H1 (cell line): ENCODE results near the gene SIPA1L3. TPM values are rescaled to one million over a fixed set of nuclear protein-coding genes. Genes with fewer than 3 reads are reported as not detected.

ENCODE experiments used
- CTCF ChIA-PET: fragments of 300-600 bp; sonication (Branson Sonifier 250); formaldehyde crosslinking; loops from one replicate; lab custom pipeline; 2021; ENCODE audit not compliant: partially characterized antibody; lab: Charles Lee
- POLR2A ChIA-PET: fragments of 300-600 bp; sonication (Branson Sonifier 250); formaldehyde crosslinking; loops from one replicate; lab custom pipeline; 2021; ENCODE audit warnings: inconsistent platforms; ENCODE audit not compliant: partially characterized antibody; lab: Charles Lee
- DNase-seq, 2 experiments: peaks; one replicate each; pipeline versions ENCODE4 v3.0.0 to v3.0.0-alpha.2; 2010 to 2022; ENCODE audit warnings: low spot score in 2 of 2, low read depth in 1 of 2, mixed read lengths in 1 of 2
- FAIRE-seq: peaks from 2 replicates; lab custom pipeline; 2011; peaks lifted over from hg19 to GRCh38; lab: Jason Lieb, UNC
- H2AFZ ChIP-seq: 2 replicates; pipeline ENCODE4 v1.8.1; 2012; ENCODE audit warnings: low read length, inconsistent platforms
- H2AK5ac ChIP-seq: 2 replicates; pipeline ENCODE4 v1.6.1; 2013; ENCODE audit warnings: low read depth, low read length
- H2BK120ac ChIP-seq: replicated peaks from 2 replicates; pipeline ENCODE3; 2013; ENCODE audit warnings: low read depth, low read length, inconsistent platforms
- H2BK12ac ChIP-seq: 2 replicates; pipeline ENCODE4 v1.6.1; 2013; ENCODE audit warnings: low read depth, low read length
- H2BK15ac ChIP-seq: 2 replicates; pipeline ENCODE4 v1.6.1; 2013; ENCODE audit warnings: low read length
- H2BK20ac ChIP-seq: 2 replicates; pipeline ENCODE4 v1.6.1; 2013; ENCODE audit warnings: low read length
- H2BK5ac ChIP-seq: 2 replicates; pipeline ENCODE4 v1.6.1; 2013; ENCODE audit warnings: low read depth, low read length
- H3K14ac ChIP-seq: 2 replicates; pipeline ENCODE4 v1.6.1; 2013; ENCODE audit warnings: inconsistent platforms; ENCODE audit not compliant: insufficient read length
- H3K18ac ChIP-seq: 2 replicates; pipeline ENCODE4 v1.6.1; 2013; ENCODE audit warnings: low read length; ENCODE audit errors: extremely low read depth
- H3K23ac ChIP-seq: 2 replicates; pipeline ENCODE4 v1.6.1; 2013; ENCODE audit warnings: inconsistent platforms; ENCODE audit not compliant: insufficient read length
- H3K23me2 ChIP-seq: 2 replicates; pipeline ENCODE4 v1.6.1; 2013; ENCODE audit warnings: low read depth, low read length
- H3K27ac ChIP-seq: 2 replicates; pipeline ENCODE4 v1.6.1; 2011; ENCODE audit warnings: low read depth, low read length, inconsistent platforms
- H3K27me3 ChIP-seq, 4 experiments: replicated peaks in 1 of 4; 1 replicate in 1 of 4; 2 replicates in 3 of 4; pipeline versions ENCODE4 v1.6.1 to v1.8.1; 2011 to 2013; ENCODE audit warnings: low read length in 3 of 4, mild to moderate bottlenecking in 3 of 4, inconsistent platforms in 2 of 4, mixed read lengths in 2 of 4, moderate library complexity in 1 of 4; ENCODE audit not compliant: control insufficient read depth in 3 of 4, insufficient read depth in 3 of 4; ENCODE audit errors: extremely low read depth in 1 of 4
- H3K36me3 ChIP-seq, 4 experiments: 2 replicates each; pipeline versions ENCODE4 v1.6.1 to v1.8.1; 2011 to 2013; ENCODE audit warnings: mild to moderate bottlenecking in 4 of 4, low read length in 3 of 4, moderate library complexity in 2 of 4, control low read depth in 1 of 4, inconsistent platforms in 1 of 4; ENCODE audit not compliant: insufficient read depth in 4 of 4, control insufficient read depth in 2 of 4
- H3K4ac ChIP-seq: replicated peaks from 2 replicates; pipeline ENCODE3; 2013; ENCODE audit warnings: low read length, low read depth, mixed read lengths, inconsistent platforms; ENCODE audit not compliant: insufficient read length
- H3K4me1 ChIP-seq, 4 experiments: replicated peaks in 1 of 4; 1 replicate in 1 of 4; 2 replicates in 3 of 4; pipeline versions ENCODE4 v1.6.1 to v1.8.1; 2011 to 2013; ENCODE audit warnings: low read length in 3 of 4, inconsistent platforms in 2 of 4, mixed read lengths in 1 of 4; ENCODE audit not compliant: insufficient read depth in 4 of 4, control insufficient read depth in 3 of 4
- H3K4me2 ChIP-seq, 2 experiments: 2 replicates each; pipeline versions ENCODE4 v1.6.1 to v1.8.1; 2011 to 2013; ENCODE audit warnings: low read depth in 2 of 2, low read length in 2 of 2, control low read depth in 1 of 2, inconsistent platforms in 1 of 2, mild to moderate bottlenecking in 1 of 2; ENCODE audit not compliant: insufficient read depth in 1 of 2
- H3K4me3 ChIP-seq, 4 experiments: fragments of 200-600, 300-600 bp in 1 of 4; sonication (generic), shearing (Covaris generic), sonication (Bioruptor Twin) in 1 of 4; 2 replicates each; pipeline versions ENCODE4 v1.5.1 to v1.8.1; 2011 to 2016; ENCODE audit warnings: low read length in 4 of 4, low read depth in 3 of 4, control low read depth in 2 of 4, inconsistent platforms in 2 of 4, mild to moderate bottlenecking in 2 of 4, mixed read lengths in 1 of 4, moderate library complexity in 1 of 4; ENCODE audit not compliant: insufficient read depth in 2 of 4; ENCODE audit errors: extremely low read depth in 1 of 4
- H3K56ac ChIP-seq: replicated peaks from 2 replicates; pipeline ENCODE3; 2013; ENCODE audit warnings: low read depth, mild to moderate bottlenecking, mixed read lengths, low read length, inconsistent platforms; ENCODE audit not compliant: insufficient read length
- H3K79me1 ChIP-seq: 2 replicates; pipeline ENCODE4 v1.6.1; 2013; ENCODE audit warnings: low read depth, low read length, control low read depth
- H3K79me2 ChIP-seq, 2 experiments: 2 replicates each; pipeline versions ENCODE4 v1.6.1 to v1.8.1; 2012 to 2013; ENCODE audit warnings: low read length in 2 of 2, mild to moderate bottlenecking in 2 of 2, inconsistent platforms in 1 of 2; ENCODE audit not compliant: insufficient read depth in 2 of 2, control insufficient read depth in 1 of 2
- H3K9ac ChIP-seq, 4 experiments: replicated peaks in 1 of 4; 1 replicate in 1 of 4; 2 replicates in 3 of 4; pipeline versions ENCODE4 v1.6.1 to v1.8.1; 2011 to 2013; ENCODE audit warnings: low read depth in 3 of 4, low read length in 3 of 4, control low read depth in 2 of 4, mild to moderate bottlenecking in 2 of 4, moderate library complexity in 2 of 4, inconsistent platforms in 1 of 4; ENCODE audit errors: extremely low read depth in 1 of 4
- H3K9me3 ChIP-seq, 2 experiments: 2 replicates each; pipeline versions ENCODE4 v1.6.1 to v1.8.1; 2012 to 2013; ENCODE audit warnings: mild to moderate bottlenecking in 2 of 2, moderate library complexity in 2 of 2, control low read depth in 1 of 2, inconsistent platforms in 1 of 2, low read depth in 1 of 2, low read length in 1 of 2, mixed read lengths in 1 of 2; ENCODE audit not compliant: insufficient read depth in 2 of 2
- H4K20me1 ChIP-seq, 2 experiments: replicated peaks in 1 of 2; 2 replicates each; pipeline versions ENCODE3 to v1.8.1; 2011 to 2013; ENCODE audit warnings: inconsistent platforms in 2 of 2, low read length in 2 of 2, mild to moderate bottlenecking in 1 of 2; ENCODE audit not compliant: insufficient read depth in 2 of 2, control insufficient read depth in 1 of 2
- H4K5ac ChIP-seq: 2 replicates; pipeline ENCODE4 v1.6.1; 2013; ENCODE audit warnings: low read length, low read depth, mixed read lengths, inconsistent platforms; ENCODE audit not compliant: insufficient read length
- H4K8ac ChIP-seq: 2 replicates; pipeline ENCODE4 v1.8.0; 2013; ENCODE audit warnings: mild to moderate bottlenecking, moderate library complexity, low read length, inconsistent platforms; ENCODE audit not compliant: insufficient read depth; ENCODE audit errors: extremely low read depth
- H4K91ac ChIP-seq: replicated peaks from 2 replicates; pipeline ENCODE3; 2013; ENCODE audit warnings: low read length, mixed read lengths, inconsistent platforms; ENCODE audit not compliant: insufficient read length
- KDM1A ChIP-seq: fragments of 200-600, 300-600 bp; sonication (generic); IDR thresholded peaks from 2 replicates; pipeline ENCODE4 v1.7.1; 2016; ENCODE audit warnings: mild to moderate bottlenecking, low read length, borderline replicate concordance
- WGBS, 2 experiments: shearing (Covaris generic) in 1 of 2; methylation state at CpG; one replicate each; pipeline versions ENCODE4 v1.1.6 to v1.1.7; 2013 to 2015; ENCODE audit warnings: low lambda C conversion rate in 2 of 2, mixed read lengths in 2 of 2, inconsistent platforms in 1 of 2, low coverage in 1 of 2, missing lambda C conversion rate in 1 of 2; ENCODE audit not compliant: insufficient replicate concordance in 2 of 2, insufficient coverage in 1 of 2, insufficient read length in 1 of 2; ENCODE audit errors: extremely low coverage in 1 of 2, missing lambda C conversion rate in 1 of 2; 5-methylcytosine and 5-hydroxymethylcytosine counted together
- polyA plus RNA-seq, 7 experiments: library from polyadenylated mRNA; depleted of rRNA in 3 of 7; stranded (reverse) in 5 of 7; unstranded in 2 of 7; fragments of >200 nt in 5 of 7; fragments of 200-250 nt in 2 of 7; gene quantifications; 1 replicate in 5 of 7; 2 replicates in 1 of 7; 4 replicates in 1 of 7; pipeline versions ENCODE4 v1.2.1 to v1.2.3, GENCODE V29; 2011 to 2013; ENCODE audit warnings: missing spikeins in 2 of 7, mixed read lengths in 2 of 7
- total RNA-seq: library from RNA; stranded (reverse); fragmentation: NEBNext Ultra II Directional; extraction: Animal tissue kit (Norgen Biotek cat#: 25700); gene quantifications from 2 replicates; pipeline ENCODE4 v1.2.1, GENCODE V29; 2021

SIPA1L3 gene
- total and polyA plus RNA-seq, 2 of the 8 experiments (the other 6 are each of a cell fraction or from before 2014, with no cell fraction given) = 15.0 to 54.9 TPM

DNA sequence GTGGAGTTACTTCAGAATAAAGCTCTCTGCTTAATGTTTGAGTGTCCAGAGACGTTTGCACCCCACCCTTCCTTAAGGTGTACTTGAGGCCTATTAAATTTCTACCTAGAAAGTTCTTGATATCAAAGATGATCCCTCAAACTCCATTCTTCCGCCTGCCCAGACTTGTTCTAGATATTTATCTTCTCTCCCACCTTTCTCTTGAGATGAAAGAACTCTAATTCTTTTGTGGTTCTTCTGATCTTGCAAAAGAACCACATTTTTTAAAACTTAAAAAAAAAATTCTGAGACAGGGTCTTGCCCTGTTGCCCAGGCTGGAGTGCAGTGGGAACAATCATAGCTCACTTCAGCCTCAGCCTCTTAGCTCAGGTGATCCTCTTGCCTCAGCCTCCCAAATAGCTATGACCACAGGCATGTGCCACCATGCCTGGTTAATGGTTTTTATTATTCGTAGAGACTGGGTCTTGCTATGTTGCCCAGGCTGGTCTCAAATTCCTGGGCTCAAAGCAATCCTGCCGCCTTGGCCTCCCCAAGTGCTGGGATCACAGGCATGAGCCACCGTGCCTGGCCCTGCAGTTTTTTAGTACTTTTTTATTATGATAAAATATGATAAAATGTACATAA is 94.3 kb downstream of the SIPA1L3 start:
- Histone ChIP-seq H3K9me3 (no peaks in the 10 kb centered on the region), H3K79me1 (no peaks in the 10 kb centered on the region), H3K27me3 (no peaks in the 10 kb centered on the region), H4K20me1 (no peaks in the 10 kb centered on the region), H3K27ac (no peak overlapping the region), H2BK120ac (no peak overlapping the region), H3K23ac (no peak overlapping the region), H2BK5ac (no peak overlapping the region), H2AFZ (no peak overlapping the region), H2BK15ac (no peak overlapping the region), H3K18ac (no peak overlapping the region), H3K4me1 (peaks cover 13 to 24% (median 20%) of the 10 kb centered on the region in 4 experiments), H3K79me2 (peaks cover 0 to 26% of the 10 kb centered on the region in 2 experiments; a peak in 2 of 4 replicates), H3K36me3 (no peaks in the 10 kb centered on the region), H2BK12ac (no peak overlapping the region), H2BK20ac (no peak overlapping the region), H4K91ac (no peak overlapping the region), H3K4me3 (no peak overlapping the region), H3K4ac (no peak overlapping the region), H3K9ac (no peak overlapping the region), H3K14ac (no peak overlapping the region), H4K8ac (no peak overlapping the region), H3K56ac (no peak overlapping the region), H3K4me2 (no peak overlapping the region), H2AK5ac (no peak overlapping the region), H4K5ac (no peak overlapping the region), H3K23me2 (no peaks in the 10 kb centered on the region; the same call in none of the 2 replicates)
- FAIRE-seq (no peak), DNase-seq (no peak)
- WGBS, 2 experiments = 94% methylated on average over 5 of the region's 5 CpGs; no CpG with 5 or more reads in 1 of the 2 experiments
- ChIA-PET CTCF (interaction anchor here (1.0 to 1.3 kb wide), 4 partner anchors 12 to 48 kb away, joined by 3 to 5 read pairs (median 4); no protein-coding TSS in a partner anchor), POLR2A (interaction anchor here (0.7 to 1.0 kb wide), 3 partner anchors 12 to 136 kb away, joined by 3 to 4 read pairs (median 4); partner anchors contain the start of genes SIPA1L3 and WDR87)
- peak; percentile 55 for TF ChIP-seq KDM1A
